ENCODE results near the gene KCNJ10. TPM values are rescaled to one million over a fixed set of nuclear protein-coding genes. Genes with fewer than 3 reads are reported as not detected.

KCNJ10 gene
- total and polyA plus RNA-seq, 2 donors (not counting 3 experiments of a cell fraction or from before 2014, with no cell fraction given), result not detected

- intact Hi-C loops (cut with micrococcal nuclease) (no loop called here), dilution Hi-C loops (cut with MboI; ENCODE audit: extremely low pct_ligation_motif_present, low sequenced_read_pairs) (no loop called here)
- Histone ChIP-seq H3K36me3 (ENCODE audit: control insufficient read depth in 2 of 2, extremely low read depth in 1 of 2, insufficient read depth in 2 of 2, low read length in 2 of 2) (no peaks in the 10 kb centered on the region), H3K9me3 (replicated peaks; ENCODE audit: control insufficient read depth, insufficient read depth, low read length) (no peaks in the 10 kb centered on the region), H3K9ac (replicated peaks; ENCODE audit: extremely low read depth, insufficient read depth, low read length) (no peak overlapping the region), H3K27ac (ENCODE audit: insufficient read depth, low read depth, low read length) (no peak overlapping the region), H4K20me1 (replicated peaks; ENCODE audit: control insufficient read depth, extremely low read depth, insufficient read depth, low read length) (no peaks in the 10 kb centered on the region), H3K9me1 (replicated peaks; ENCODE audit: control insufficient read depth, extremely low read depth, insufficient read depth, low read length) (no peaks in the 10 kb centered on the region), H3K4me3 (replicated peaks in 1 of 3; ENCODE audit: insufficient read depth in 1 of 3, low read depth in 1 of 3, low read length in 3 of 3) (no peak overlapping the region), H3K27me3 (ENCODE audit: control insufficient read depth in 2 of 2, insufficient read depth in 2 of 2, low read length in 2 of 2) (no peaks in the 10 kb centered on the region), H2AFZ (ENCODE audit: low read depth, low read length) (no peak overlapping the region), H3K4me2 (ENCODE audit: insufficient read depth, low read length) (no peak overlapping the region), H3K4me1 (ENCODE audit: control insufficient read depth, extremely low read depth, insufficient read depth, low read length) (peaks cover 6% of the 10 kb centered on the region), H3K79me2 (ENCODE audit: control insufficient read depth, insufficient read depth, low read length) (no peaks in the 10 kb centered on the region)
- FAIRE-seq (no peak), DNase-seq (ENCODE audit: low read depth, low spot score) (no peak)
- CTCF ChIA-PET, result interaction anchor here (1.1 to 2.2 kb wide), 5 partner anchors 9 to 158 kb away, joined by 3 to 6 read pairs (median 5); no protein-coding TSS in a partner anchor
- POLR2A ChIA-PET, result no interaction called here
- TF ChIP-seq POLR2A (IDR thresholded peaks at IDR 0.05; ENCODE audit: low read depth, low read length) (no peak), MYC (IDR thresholded peaks at IDR 0.05; ENCODE audit: low read depth, low read length) (no peak), JUN (IDR thresholded peaks at IDR 0.05; ENCODE audit: borderline replicate concordance, insufficient read depth, insufficient read length, low read depth) (no peak), POLR2AphosphoS5 (IDR thresholded peaks at IDR 0.05; ENCODE audit: insufficient read depth, low read depth, low read length) (no peak), EZH2 (IDR thresholded peaks at IDR 0.05; ENCODE audit: borderline replicate concordance, low read depth, low read length, severe bottlenecking) (no peak), GATA2 (IDR thresholded peaks at IDR 0.05; ENCODE audit: insufficient read depth, insufficient read length, low read depth, low read length) (no peak), MAX (IDR thresholded peaks at IDR 0.05; ENCODE audit: insufficient read depth, insufficient read length) (no peak), FOS (IDR thresholded peaks at IDR 0.05; ENCODE audit: borderline replicate concordance, insufficient read depth, low read length) (no peak)
- TF ChIP-seq, protein P1, sequence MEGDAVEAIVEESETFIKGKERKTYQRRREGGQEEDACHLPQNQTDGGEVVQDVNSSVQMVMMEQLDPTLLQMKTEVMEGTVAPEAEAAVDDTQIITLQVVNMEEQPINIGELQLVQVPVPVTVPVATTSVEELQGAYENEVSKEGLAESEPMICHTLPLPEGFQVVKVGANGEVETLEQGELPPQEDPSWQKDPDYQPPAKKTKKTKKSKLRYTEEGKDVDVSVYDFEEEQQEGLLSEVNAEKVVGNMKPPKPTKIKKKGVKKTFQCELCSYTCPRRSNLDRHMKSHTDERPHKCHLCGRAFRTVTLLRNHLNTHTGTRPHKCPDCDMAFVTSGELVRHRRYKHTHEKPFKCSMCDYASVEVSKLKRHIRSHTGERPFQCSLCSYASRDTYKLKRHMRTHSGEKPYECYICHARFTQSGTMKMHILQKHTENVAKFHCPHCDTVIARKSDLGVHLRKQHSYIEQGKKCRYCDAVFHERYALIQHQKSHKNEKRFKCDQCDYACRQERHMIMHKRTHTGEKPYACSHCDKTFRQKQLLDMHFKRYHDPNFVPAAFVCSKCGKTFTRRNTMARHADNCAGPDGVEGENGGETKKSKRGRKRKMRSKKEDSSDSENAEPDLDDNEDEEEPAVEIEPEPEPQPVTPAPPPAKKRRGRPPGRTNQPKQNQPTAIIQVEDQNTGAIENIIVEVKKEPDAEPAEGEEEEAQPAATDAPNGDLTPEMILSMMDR (IDR thresholded peaks at IDR 0.05; ENCODE audit: extremely low read depth in 1 of 2, insufficient read depth in 1 of 2, low read depth in 1 of 2, low read length in 2 of 2), result no peak
- BruUV-seq (replicated peaks), result no TSS peak
Observed at GRCh38 chr1:160094291-160094625, 24.3 kb upstream of the KCNJ10 start.

Data from endothelial cell of umbilical vein (primary cell).